Retinal pigment epithelial cell (primary cell): ENCODE data around the gene ANKS1B.

Source experiments
- DNase-seq: peaks from one replicate; pipeline ENCODE4 v3.0.0-alpha.2; 2010; ENCODE audit warnings: low read depth
- H3K4me3 ChIP-seq: 2 replicates; pipeline ENCODE4 v1.5.1; 2011; ENCODE audit warnings: mild to moderate bottlenecking, low read length, control low read depth, moderate library complexity
- CTCF ChIP-seq: conservative IDR thresholded peaks from 2 replicates; pipeline ENCODE4 v1.5.1; 2011; ENCODE audit warnings: low read depth, low read length, control low read depth, inconsistent platforms

Gene ANKS1B

DNA sequence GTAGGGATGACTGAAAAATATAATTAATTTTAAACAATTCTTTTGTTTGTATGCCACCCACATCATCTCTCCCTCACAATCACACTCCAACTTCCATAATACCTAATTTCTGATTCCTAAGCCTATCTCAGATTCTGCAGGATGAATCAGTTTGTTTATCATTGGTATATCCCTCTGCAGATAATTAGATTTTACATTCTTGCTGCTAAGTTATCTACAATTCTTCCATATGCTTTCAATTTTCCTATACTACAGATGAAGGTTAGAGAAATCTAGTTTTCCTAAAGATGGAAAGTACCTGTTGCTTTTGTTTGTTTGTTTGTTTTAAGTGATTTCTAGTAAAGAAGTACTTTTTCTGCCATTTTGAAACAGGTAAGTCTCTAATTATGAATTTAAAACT is 105.3 kb downstream of the ANKS1B start:
- DNase-seq = no peak
- H3K4me3 ChIP-seq = no peak overlapping the region
- no peak for TF ChIP-seq CTCF

- DNase-seq = no peak
- no peak for TF ChIP-seq CTCF
- H3K4me3 ChIP-seq = no peak overlapping the region
These were observed 109.7 kb downstream of the ANKS1B start for GRCh38 chr12:99875081-99875480.

GRCh38 chr12:99870085-99870484 is 114.7 kb downstream of the ANKS1B start:
- no peak for DNase-seq
- no peak for TF ChIP-seq CTCF
- H3K4me3 ChIP-seq = no peak overlapping the region

- DNase-seq = no peak
- no peak for TF ChIP-seq CTCF
- H3K4me3 ChIP-seq = no peak overlapping the region
These were observed 123.0 kb downstream of the ANKS1B start for GRCh38 chr12:99861731-99862130.

DNA sequence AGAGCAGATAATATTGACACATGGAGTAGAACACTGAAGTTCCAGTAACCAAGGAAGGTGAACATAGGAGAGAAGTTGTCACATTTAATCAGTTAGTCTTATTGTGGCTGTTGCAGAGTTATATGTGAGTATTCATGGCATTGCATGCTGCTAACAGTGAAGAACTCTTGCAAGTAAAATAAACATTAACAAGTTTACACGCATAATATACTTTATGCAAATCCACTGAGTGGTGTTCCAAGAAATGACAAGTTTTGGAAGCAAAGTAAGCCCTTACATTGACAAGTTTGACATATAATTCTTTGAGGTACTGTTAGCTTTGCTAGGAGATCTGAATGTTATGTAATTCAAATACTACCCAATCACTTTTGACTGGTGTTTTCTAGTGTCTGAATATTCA is 125.6 kb downstream of the ANKS1B start:
- no peak for TF ChIP-seq CTCF
- DNase-seq = no peak
- H3K4me3 ChIP-seq = no peak overlapping the region

DNA sequence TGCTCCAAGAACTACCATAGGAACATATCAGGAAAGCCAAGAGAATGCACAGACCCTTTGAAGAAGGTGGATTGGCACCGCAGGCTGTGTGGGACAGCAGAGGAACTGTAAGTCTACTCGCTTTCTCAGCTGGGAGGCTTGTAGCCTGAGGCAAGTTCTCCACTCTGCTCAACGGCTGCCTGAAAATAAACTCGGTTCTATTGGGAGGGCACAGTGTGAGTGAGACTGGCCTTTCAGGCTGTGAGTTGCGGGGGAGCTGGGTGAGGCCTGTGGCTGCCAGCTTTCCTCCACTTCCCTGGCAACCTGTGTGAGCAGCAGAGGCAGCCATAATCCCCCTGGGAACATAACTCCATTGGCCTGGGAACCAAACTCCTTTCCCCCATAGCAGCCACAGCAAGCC is 132.1 kb downstream of the ANKS1B start:
- TF ChIP-seq CTCF = no peak
- DNase-seq = no peak
- H3K4me3 ChIP-seq = no peak overlapping the region

GRCh38 chr12:99847936-99848335 is 136.8 kb downstream of the ANKS1B start:
- no peak for TF ChIP-seq CTCF
- DNase-seq = no peak

More at GRCh38 chr12:99847936-99848335, 136.8 kb downstream of the ANKS1B start:
- no peak overlapping the region for H3K4me3 ChIP-seq
